Measurements from ENCODE around the gene CYP2C8. TPM values are rescaled to one million over a fixed set of nuclear protein-coding genes. Genes with fewer than 3 reads are reported as not detected.
"Not testable (repeated sequence)": the region's sequence is repeated elsewhere in the genome, so short reads cannot be mapped to it uniquely, and the experiment has no call there.

The CYP2C8 gene
- total RNA-seq: under 0.01 and 0.05 TPM in 2 replicates

GRCh38 chr10:95069286-95069685 is at the start of gene CYP2C8:
CYP2C8 (minus strand) TSS chr10:95069497; CDS start chr10:95069402, 95 bp downstream.
- DNase-seq: no peak

DNA sequence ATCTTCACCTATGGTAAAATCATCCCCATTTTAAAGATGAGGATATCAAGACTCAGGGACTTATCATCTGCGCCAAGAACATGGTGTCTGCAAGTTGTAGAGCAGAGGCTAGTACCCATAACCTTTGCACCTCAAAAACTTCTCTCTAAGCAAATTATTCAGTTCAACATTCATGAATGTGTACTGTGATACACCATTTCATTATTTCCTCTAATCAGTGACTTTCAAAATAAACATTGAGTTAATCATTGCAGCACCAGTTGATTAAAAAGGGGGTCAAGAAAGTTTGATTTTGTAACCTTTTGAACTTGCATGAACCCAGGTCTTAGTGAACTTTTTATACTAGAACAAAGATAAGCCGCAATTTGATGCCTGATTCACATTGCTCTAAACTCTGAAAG is 47.6 kb upstream of the CYP2C8 start:
- DNase-seq: no peak

GRCh38 chr10:95110823-95111222 is 41.5 kb upstream of the CYP2C8 start:
- not testable (repeated sequence) for DNase-seq

DNA sequence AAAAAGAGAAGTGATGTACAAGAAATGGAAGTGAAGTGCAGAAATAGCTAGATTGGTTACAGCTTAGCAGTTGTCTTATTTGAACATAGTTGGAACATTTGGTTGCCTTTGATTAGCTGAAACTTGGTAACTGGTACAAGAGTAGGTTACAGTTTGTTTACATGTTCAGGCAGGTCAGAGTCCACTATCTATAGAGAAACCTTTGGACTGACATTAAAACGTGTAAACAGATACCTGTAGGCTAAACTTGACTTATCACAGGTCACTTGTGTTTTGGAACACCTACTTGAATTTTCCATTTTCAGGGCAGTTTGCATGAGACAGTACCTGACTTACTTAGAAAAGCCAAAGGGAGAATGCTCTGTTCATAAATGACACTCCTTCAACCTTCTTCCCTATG is 28.5 kb upstream of the CYP2C8 start:
- DNase-seq: no peak

DNA sequence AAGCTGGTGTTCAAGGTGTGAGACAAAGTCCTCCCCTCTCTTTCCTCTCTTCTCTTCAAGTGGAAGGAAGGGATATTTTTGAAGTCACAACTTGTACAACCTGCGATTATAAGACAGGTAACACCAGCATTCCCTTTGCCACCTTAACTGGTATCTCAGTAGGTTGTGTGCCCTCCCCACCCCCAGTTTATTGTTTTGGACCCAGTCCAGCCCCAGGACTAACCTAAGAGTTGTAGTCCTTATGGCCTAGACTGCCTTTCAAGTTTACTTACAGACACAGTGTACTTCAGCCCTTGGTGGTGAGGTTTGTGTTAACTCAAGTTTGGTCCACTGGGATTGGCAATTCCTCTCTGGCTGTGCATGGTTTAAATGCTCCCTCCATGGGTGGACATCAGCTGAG is 26.8 kb upstream of the CYP2C8 start:
- no peak for DNase-seq

- DNase-seq: not testable (repeated sequence)
Observed at GRCh38 chr10:95079626-95080025, 10.3 kb upstream of the CYP2C8 start.

GRCh38 chr10:95077556-95077955 is 8.3 kb upstream of the CYP2C8 start:
- no peak for DNase-seq

DNA sequence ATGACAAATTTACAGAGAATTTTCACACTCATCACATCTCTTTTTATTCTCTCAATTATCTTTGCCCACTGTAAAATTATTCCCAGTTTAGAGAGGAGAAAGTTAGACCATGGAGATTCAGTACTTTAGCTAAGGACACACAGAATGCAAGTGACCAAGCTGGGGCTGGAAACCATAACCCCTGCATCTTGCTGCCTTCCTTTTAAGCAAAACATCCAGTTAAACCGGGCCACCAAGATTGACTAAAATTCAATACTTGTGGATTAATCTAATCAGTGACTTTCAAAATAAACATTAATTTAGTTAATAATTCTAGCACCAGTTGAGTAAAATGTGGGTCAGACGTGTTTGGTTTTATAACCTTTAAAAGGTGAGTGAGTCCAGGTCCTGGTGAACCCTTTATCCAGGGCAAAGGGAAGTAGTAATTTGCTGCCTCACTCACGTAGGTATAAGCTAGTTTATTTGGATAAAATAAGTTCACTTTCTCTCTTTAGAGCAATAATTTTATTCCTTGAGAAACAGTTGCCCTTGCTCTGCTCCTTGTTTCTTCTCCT is 1.9 kb upstream of the CYP2C8 start:
- no peak for DNase-seq

DNA sequence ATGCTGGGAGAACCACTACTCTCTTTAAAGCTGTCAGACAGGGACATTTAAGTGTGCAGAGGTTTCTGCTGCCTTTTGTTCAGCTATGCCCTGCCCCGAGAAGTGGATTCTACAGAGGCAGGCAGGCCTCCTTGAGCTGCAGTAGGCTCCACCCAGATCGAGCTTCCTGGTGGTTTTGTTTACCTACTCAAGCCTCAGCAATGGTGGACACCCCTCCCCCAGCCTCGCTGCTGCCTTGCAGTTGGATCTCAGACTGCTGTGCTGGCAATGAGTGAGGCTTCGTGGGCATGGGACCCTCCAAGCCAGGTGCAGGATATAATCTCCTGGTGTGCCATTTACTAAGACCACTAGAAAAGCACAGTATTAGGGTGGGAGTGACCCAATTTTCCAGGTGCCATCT is 5.2 kb downstream of the CYP2C8 start:
- not testable (repeated sequence) for DNase-seq

DNA sequence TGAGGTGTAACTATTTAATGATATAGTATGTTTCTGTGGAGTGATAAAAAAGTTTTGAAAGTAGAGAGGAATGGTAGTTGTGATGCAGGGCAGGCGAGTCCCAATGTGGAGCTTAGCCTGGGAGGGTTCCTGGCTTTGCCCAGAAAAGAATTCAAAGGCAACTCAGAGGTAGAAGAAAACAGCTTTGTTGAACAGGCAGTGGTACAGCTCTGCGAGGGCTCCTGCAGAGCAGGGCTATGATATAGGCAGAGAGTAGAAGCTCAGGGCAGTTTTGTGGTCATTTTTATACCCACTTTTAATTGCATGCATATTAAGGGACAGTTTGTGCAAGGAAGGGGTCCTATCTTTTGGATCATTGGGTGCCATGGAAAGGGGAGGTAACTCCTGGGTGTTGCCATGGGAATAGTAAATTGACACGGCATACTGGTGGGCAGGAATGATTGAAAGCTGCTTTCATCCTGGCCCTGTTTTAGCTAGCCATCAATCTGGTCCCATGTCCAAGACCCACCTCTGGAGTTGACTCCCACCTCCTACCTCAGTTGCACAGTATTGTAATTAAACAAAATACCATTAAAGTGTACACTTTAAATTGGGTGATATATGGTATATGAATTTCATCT is 12.4 kb downstream of the CYP2C8 start:
- DNase-seq: no peak

- DNase-seq: no peak
Observed at GRCh38 chr10:95049919-95050318, 19.4 kb downstream of the CYP2C8 start.

DNA sequence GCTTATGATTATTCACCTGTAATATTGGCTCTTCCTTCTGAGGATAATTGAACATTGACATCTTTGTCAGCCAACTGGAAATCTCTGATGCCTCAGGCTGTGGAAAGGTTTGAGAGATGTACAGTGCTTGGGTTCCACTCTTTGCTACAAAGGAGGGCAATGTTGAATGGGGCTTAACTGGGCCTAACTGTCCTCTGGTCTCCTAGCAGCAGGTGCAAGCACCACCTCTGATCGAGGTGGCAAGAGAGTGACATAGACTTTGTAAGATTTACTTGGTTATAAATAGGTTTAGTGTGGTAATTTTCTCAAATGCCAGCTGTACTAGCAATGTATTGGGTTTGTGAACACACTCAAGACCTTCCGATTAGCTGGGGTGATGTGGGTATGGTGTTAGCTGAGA is 21.1 kb downstream of the CYP2C8 start:
- no peak for DNase-seq

DNA sequence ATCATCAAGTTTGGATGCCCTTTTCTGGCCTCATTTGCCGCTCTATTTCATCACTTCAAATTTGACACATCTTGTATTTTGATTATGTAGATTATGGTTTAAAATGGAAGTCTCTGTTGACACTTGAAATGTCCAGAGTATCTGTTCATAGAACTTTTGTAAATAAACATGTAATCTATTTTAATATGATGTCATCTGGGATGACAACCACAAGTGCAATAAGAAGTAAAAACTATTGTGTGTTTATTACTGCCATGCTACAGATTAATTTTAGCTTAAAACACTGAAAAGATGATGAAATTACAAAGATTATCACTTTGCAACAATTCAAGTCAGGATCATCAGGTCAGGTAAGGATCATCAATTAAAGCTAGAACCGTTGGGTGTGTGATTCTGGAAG is 30.0 kb downstream of the CYP2C8 start:
- DNase-seq: no peak

DNA sequence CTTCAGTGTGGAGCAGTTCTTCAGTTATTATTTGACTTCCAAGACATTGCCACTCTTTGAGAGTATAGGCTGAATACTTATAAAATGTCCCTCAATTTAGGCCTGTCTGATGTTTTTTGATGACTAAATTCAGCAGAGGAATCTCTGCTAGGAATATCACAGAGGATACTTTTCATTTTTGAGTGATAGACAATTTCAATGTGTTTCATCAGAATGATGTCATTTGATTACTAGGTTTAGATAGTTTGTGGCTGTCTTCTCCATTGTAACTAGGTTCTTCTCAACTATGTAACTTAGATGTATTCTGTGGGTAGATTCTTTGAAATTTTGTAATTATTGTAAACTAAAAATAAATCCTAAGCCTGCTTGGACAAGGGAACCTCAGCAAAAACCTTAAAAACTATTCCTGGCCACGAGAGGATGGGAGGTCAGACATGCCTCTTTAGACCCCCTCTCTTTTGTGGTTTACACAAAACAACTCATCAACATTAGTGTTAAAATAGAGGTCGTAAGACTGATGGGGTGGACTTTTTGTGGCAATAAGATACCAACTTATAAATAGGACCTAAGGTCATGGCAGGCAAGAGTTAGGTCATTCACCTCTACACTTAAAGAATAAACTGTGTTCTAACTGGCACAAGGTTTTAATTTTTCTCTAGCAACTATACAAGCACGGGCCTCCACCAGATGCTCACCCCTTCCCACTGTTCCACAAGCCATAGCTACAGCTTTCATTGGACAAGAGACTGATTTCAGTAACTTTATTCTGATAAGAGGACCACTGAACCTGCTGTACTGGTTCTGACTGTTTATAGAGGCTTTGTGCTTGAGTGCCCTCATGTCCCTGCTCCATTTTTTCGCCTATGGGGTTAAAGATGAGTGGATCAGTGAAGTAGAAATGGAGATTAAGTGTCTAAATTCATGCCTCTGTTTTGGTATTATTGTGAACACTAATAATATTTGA is 33.7 kb downstream of the CYP2C8 start:
- DNase-seq: no peak

- DNase-seq: no peak
Observed at GRCh38 chr10:95034401-95034800, 34.9 kb downstream of the CYP2C8 start.

- DNase-seq: no peak
Observed at GRCh38 chr10:95031656-95032055, 37.6 kb downstream of the CYP2C8 start.

DNA sequence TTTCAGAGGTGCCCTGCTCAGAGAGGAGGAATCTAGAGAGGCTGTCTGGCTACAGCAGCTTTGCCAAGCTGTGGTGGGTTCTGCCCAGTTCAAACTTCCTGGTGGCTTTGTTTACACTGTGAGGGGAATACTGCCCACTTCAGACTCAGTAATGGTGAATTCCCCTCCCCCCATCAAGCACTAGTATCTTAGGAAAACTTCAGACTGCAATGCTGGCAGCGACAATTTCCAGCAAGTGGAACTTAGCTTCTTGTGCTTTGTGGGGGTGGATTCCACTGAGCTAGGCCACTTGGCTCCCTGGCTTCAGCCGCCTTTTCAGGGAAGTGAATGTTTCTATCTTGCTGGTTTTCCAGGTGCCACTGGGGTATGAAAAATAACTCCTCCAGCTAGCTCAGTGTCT is 42.8 kb downstream of the CYP2C8 start:
- DNase-seq: no peak

GRCh38 chr10:94997741-94998174 is 71.5 kb downstream of the CYP2C8 start:
- DNase-seq: no peak

DNA sequence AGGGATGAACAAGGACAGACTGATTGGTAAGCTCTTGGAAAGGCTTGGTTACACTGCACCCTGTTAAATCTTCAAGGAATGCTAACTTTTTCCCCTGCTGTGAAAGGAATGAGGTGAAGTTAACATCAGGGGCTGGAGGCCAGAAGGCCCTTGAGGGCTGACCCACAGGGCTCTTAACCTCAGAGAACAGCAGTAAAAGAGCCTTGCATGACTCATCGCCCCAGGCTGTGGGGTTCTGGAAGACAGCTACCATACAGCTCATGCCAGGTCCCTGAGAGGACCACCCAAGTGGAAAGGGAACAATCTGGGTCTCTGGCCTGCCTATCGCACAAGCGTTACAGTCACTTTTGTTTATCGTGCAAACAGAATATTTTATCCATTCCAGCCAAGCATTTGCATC is 76.5 kb downstream of the CYP2C8 start:
- DNase-seq: no peak

DNA sequence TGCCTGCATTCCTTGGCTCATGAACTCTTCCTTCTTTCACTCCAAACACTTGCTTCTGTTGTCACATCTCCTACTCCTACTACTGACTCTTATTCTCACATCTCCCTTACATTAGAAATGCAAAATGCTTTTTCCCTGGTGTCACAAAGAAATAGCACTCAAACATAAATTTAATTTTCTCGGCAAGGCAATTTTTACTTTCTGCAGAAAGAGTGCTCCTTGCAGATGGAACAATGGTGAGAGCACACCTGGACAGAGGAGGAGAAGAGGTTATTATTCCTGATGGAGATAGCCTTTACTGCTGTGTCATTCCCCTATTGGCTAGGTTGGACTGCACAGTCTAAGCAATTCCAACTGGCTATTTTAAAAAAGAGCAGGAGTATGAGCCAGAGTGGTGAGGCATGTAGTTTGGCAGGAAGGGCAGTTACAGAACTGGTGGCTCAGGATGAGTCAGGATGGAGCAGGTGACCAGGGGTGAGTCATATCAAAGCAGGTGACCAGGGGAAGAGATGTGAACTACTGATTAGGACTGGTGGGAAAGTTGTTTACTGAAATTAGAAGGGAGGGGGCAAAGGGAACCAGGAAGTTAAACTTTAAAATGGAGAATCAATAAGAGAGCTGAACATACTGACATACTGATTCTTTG is 77.9 kb downstream of the CYP2C8 start:
- DNase-seq: no peak

DNA sequence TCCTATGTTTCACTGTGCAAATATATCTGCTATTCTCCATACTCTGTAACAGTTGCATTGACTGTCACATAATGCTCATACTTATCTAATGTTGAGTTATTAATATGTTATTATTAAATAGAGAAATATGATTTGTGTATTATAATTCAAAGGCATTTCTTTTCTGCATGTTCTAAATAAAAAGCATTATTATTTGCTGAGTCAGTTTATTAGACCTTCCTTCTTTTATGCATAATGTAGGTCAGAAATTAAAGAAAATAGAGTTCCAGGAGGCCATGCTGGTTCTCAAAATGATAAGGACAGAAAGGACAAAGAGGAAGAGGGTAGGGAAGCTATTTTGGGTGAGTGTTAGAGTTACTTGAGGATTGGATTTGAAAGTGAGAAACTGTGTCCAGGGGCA is 80.1 kb downstream of the CYP2C8 start:
- no peak for DNase-seq
